CD4-positive, alpha-beta T cell treated with Interleukin-2 at 100 ng/mL for 4 hours (primary cell): Measurements from ENCODE around the gene MFAP4.

ENCODE experiments used
- DNase-seq: peaks from one replicate; pipeline ENCODE4 v3.0.0-alpha.2; 2020; ENCODE audit warnings: low spot score

Gene MFAP4

DNA sequence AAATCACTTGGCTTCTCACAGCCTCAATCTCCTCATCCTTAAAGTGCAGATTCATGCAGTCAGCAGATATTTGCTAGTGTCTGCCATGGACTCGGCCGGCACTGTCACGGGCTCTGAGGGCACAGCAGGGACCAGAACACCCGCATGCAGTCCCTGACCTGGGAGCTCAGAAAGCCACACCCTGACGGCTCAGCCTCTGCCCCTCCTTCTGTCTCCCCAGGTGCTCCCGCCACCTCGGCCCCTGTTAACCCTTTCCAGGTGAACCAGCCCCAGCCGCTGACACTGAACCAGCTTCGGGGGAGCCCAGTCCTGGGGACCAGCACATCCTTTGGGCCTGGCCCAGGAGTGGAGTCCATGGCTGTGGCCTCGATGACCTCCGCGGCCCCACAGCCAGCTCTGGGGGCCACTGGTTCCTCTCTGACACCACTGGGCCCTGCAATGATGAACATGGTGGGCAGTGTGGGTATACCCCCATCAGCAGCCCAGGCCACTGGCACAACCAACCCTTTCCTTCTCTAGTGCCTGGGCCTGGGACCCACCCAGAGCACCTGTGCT is 53.2 kb downstream of the MFAP4 start:
- no peak for DNase-seq
